ENCODE results near the gene NID2.

The NID2 gene, protein sequence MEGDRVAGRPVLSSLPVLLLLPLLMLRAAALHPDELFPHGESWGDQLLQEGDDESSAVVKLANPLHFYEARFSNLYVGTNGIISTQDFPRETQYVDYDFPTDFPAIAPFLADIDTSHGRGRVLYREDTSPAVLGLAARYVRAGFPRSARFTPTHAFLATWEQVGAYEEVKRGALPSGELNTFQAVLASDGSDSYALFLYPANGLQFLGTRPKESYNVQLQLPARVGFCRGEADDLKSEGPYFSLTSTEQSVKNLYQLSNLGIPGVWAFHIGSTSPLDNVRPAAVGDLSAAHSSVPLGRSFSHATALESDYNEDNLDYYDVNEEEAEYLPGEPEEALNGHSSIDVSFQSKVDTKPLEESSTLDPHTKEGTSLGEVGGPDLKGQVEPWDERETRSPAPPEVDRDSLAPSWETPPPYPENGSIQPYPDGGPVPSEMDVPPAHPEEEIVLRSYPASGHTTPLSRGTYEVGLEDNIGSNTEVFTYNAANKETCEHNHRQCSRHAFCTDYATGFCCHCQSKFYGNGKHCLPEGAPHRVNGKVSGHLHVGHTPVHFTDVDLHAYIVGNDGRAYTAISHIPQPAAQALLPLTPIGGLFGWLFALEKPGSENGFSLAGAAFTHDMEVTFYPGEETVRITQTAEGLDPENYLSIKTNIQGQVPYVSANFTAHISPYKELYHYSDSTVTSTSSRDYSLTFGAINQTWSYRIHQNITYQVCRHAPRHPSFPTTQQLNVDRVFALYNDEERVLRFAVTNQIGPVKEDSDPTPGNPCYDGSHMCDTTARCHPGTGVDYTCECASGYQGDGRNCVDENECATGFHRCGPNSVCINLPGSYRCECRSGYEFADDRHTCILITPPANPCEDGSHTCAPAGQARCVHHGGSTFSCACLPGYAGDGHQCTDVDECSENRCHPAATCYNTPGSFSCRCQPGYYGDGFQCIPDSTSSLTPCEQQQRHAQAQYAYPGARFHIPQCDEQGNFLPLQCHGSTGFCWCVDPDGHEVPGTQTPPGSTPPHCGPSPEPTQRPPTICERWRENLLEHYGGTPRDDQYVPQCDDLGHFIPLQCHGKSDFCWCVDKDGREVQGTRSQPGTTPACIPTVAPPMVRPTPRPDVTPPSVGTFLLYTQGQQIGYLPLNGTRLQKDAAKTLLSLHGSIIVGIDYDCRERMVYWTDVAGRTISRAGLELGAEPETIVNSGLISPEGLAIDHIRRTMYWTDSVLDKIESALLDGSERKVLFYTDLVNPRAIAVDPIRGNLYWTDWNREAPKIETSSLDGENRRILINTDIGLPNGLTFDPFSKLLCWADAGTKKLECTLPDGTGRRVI (N-terminal part only)

DNA sequence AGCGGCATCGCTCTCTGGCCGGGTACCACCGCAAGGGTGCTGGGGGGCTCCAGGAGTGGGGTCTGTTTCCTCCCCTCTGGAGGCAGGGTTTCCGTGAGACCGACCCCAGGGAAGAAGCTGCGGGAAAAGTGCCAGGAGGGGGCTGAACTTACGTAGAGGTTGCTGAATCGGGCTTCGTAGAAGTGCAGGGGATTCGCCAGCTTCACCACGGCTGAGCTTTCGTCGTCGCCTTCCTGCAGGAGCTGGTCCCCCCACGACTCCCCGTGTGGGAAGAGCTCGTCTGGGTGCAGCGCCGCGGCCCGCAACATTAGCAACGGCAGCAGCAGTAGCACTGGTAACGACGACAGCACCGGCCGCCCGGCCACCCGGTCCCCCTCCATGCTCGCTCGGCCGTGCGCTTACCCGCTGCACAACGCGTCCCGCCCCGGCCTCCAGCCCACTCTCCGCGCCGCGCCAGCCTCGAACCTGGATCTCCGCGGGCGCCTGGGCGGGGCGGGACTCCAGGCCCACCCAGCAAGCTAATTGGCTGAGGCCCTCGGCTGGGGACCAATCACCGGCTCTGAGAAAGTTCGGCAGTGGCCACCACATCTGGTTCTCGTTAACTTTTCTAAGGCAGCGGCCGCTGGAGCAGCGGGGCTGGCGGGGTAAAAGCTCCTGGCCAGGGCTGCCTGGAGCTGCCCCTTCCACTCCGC, at the start of gene NID2:
Gene NID2, minus strand, starts transcription at position 445 of the 692 bp plus-strand sequence. Its CDS starts 65 bp downstream, at position 380.
- no peak for DNase-seq

DNA sequence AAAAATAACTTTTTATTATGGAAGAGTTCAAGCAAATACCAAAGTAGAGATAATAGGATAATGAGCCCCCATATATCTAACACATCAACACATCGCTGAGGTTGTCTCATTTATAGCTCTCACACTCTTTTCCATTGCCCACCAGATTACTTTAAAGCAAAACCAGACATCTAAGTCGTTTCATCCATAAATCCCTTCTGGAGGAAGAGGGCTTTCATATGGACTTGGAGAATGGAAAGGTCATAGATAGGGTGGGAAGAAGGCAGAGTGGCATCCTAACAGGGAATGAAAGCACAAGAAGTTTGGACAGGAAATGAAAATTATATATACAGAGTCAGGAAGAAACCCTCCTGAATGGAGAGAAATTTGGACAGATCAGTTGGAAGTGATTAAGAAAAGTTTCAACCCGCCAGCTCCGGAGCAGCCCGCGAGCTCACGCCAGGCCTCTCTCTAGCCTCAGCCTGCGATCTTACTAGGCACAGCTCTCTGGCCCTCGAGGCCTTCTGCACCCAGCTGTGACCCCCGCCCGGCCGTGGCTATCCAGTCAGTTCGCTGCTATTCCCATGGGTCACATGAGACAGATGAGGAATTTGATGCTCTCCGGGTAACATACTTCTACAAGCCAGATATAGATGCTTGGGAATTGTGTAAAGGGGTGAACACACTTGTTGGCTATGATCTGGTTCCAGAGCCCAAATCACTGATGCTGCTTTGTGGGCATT, 48.4 kb upstream of the NID2 start:
- no peak for DNase-seq

DNA sequence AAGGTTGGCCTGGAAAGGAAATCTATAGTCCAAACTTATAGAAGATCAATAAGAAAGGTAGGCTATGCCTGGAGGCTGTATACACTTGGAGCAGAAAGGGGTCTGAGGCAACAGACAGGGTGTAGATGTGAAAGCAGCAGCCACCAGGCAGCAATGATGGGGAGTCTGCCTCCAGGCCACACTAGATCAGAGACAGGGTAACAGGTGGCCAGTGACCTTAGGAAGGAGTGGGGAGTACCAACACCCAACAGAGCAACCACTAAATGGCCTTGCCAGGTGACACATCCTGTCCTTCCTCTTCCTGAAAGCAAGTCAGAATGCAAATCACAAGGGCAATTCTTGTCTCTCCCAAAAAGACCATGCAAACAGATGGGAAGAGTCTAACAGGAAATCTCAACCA, 46.4 kb upstream of the NID2 start:
- DNase-seq: no peak

DNA sequence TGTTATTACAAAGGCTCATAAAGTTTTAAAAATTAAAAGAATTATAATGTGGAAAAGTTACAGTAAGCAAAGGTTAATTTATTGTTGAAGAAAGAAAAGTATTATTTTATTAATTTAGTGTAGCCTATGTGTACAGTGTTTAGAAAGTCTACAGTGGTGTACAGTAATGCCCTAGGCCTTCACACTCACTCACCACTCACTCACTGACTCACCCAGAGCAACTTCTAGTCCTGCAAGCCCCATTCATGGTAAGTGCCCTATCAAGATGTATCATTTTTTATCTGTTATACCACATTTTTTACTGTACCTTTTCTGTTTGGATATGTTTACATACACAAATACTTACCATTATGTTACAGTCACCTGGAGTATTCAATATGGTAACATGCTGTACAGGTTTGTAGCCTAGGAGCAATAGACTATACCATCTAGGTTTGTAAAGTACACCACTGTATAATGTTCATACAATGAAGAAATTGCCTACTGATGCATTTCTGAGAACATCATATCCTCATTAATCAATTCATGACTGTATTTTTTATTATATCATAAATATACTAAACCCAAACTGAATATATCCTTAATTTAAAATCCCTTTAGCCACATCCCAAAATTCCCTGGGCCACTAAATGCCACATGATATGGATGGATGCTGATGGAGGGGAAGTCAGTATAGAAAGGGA, 43.6 kb upstream of the NID2 start:
- DNase-seq: no peak

DNA sequence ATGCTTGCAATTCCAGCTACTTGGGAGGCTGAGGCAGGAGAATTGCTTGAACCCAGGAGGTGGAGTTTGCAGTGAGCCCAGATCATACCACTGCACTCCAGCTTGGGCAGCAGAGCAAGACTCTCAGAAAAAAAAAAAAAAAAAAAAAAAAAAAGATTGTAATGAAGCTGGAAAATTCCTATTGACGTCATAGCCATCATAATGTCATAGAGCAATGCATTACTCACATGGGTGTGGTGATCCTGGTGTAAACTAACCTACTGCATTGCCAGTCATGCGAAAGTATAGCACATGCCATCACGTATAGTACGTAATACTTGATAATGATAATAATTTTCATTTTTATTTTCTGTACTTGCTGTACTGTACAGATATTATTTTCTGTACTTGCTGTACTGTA, 42.7 kb upstream of the NID2 start:
- DNase-seq: peak; percentile 6

DNA sequence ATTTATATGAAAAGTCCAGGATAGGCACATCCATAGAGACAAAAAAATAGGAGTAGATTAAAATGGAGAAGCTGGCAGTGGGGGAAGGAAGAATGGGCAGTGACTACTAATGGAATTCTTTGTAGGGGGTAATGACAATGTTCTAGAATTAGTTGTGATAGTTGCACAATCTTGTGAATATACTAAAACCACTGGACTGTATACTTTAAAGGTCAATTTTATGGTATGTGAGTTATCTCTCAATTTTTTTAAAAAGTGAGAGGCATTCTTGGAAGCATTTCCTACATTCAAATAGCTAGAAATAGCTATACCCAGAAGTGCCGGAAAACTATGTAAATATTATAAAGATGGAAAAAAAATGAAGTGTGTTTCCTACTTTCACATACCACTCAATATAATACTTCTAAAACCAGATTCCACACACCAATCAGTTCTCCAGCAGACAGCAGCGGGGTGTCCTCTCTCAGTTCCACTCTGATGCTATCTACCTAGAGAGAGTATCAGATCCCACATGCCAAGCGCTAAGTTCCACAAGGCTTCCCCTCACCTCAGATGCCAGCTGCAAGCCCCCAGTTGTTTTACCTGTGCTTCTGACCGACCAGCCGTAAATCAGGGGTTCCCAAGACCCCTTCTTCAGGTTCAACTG, 41.7 kb upstream of the NID2 start:
- no peak for DNase-seq

DNA sequence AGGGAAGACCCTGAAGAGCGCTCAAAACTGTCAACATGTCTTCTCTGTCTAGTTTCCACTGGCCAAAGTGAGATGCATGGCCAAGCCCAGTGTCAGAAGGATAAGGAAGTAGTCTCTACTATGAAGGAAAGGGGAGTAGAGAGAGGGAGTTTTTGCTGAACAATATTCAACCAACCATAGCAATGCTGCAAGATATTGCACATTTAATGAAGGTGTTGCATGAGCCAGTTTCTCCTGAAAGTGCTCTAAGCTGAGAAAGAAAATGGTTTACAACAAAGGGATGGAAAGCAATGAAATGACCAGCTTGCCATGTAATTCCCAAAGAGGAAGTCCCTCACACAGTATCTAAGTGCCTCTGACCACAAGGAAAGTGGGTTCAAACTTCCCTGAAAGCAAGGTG, 40.0 kb upstream of the NID2 start:
- no peak for DNase-seq

DNA sequence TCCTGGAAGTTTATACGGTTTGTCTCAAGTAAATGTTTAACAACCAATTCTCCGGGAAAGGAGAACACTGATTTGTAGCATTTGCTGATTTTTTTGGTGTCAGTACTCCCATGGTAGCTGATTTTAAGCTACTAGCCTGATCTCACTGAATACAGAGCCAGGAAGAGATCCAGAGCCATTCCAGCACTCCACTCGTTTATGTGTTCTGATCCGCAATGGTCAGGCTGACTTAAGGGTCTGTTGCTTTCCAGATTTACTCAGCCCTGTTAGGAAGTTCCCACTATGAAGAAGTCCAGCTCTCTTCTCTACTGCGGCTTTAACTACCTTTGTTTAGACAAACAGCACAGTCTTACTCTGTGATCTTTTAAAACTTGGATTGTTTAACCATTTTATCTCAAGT, 38.0 kb upstream of the NID2 start:
- no peak for DNase-seq

DNA sequence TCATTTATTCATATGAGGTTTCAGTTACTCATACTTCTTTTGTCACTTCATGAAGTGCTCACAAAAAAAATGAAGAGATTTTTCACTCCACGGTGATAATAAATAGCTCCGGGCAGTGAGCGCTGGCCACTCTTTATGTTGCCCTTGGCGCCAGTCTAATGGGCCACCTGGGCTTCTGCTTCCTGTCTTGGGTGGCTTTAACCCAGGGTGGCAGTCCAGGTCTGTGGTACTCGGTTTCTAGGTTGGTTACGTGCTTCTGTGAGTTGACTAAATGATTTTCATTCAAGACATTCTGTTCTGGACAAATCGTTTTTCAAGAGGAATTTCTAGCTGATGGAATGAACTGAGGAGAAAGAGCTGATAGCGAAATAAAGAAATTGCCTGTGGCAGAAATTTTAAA, 34.6 kb upstream of the NID2 start:
- no peak for DNase-seq

DNA sequence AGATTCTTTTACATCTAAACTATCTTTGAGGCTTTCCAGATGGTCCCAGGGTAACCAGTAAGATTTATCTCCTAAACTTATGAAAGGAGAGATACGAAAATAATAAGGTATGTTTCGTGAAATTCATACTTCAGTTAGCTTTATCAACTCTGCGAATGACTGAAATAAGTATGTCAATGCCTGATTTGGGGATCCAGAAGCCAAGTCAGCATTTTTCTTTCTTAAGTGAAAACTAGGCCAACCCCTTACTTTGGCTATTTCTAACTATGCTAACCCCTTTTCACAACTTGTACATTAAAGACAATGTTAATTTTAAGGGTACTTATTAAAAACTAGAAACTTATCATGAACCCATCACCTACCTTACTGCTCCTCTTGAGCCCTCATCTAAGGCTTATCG, 26.9 kb upstream of the NID2 start:
- DNase-seq: no peak

DNA sequence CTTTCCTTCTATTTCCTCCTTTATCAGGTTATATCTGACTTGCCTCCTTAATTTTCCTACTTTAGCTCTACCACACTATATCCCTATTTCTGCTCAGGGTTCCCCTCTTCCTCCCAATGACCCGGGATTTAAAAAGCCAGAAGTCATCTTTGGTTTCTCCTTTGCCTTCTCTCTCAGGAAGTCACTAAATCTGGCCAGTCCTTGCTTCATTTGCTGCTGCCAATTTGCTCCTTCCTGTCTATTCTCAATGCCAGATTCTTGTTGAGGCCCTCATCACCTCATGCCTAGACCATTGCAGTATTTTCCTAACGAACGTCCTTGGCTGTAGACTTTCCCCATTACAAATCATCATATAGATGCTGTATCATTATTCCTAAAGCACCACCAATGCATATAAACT, 26.5 kb upstream of the NID2 start:
- DNase-seq: no peak

DNA sequence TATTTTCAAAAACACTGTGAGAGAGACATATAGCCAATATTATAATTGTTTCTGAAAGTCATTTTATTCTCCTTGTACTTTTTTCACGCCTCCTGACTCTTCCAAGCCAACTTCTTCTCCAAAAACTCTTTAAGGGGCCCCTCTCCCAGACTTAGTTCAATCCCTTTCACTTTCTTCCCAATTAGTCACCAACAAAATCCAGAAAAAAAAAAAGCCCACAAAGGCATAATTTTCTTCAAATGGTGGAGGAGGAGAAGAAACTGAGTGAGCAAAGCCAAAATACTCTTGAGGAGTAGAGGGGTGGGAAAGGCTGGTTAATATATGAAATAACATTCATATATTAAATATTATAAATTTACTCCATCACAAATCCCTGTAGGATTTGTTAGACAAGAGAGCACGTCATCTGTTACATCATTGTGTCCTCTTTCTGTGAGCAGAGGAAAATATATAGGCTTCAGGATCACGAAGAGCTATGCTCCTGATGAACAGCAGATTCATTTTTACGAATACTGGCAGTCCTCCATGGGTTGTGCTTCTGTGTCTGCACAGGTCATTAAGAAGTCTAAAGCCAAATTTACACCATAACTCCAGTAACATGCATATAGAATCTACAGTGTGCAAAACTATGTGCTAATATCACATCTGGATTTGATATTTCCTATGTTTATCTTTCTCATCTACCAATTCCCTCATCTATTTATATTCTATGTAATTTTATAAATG, 25.9 kb upstream of the NID2 start:
- DNase-seq: no peak

DNA sequence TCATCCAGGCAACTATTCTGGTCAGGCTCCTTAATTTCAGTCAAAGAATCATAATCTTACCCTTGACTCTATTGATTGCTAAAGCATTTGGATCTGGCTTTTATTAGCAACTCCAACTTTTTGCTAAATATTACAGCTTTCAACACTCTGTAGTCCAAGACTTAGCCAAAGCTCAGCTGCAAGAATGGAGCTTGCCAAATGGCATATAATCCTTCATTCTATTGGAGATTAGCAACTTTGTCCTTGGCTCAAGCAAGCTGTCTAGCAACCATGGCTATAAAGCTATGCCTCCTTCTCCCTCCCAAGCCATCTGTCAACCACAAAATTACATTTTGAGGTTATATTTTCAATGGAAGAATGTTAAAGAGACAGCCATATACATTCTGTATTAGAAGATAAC, 23.1 kb upstream of the NID2 start:
- DNase-seq: no peak

DNA sequence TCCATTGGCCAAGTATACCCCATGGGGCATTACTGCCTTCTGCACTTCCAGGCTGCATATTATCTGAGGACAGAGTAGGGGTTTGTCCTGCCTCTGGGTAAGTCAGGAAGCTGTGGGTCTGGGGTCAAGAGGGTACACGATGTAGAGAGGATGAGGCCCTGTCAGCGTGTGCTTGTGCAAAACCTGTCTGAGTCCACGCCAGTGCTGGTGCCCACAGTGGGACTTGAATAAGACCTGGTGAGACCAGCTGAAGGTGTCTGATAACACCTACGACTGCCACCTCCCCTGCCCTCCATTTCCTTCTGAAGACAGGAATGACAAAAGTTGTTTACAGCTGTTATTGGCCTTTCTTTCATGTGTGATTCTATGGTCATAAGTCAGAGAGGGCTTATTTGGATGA, 22.1 kb upstream of the NID2 start:
- DNase-seq: no peak

DNA sequence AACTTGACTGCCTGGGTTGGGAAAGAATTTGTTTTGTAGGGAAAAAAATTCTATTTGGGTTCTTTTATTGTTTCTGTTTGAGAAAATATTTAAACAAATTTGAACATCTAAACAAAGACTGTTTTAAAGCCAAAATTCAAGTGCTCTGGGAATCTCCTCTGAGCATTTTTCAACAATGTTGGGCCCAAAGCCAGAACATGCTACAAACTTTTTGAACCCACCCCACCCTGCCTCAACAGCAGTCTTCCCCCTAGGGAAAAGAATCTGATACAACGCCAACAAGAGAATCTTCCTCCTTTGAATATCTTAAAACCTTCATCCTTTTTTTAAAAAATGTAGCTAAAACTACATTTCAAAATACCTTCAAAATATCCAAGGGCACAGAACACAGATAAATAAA, 20.4 kb upstream of the NID2 start:
- no peak for DNase-seq

DNA sequence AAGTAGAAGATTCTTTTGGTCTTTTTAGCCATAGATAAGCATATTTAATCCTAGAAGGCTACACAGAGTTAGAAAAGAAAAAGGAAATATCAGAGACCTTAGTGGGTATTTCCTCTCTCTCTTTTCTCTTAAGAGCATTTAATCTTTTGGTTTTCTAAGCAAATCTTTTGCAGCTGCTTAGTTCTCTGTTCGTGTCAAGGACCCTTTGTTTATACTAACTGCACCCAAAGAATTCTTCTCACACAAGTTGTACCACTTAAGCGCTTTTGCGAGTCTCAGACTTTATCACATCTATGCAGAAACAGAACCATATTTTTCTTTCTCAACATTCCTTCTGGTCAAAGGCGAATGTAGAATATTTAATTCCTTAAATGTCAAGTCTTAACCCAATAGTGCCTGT, 17.9 kb upstream of the NID2 start:
- DNase-seq: no peak

DNA sequence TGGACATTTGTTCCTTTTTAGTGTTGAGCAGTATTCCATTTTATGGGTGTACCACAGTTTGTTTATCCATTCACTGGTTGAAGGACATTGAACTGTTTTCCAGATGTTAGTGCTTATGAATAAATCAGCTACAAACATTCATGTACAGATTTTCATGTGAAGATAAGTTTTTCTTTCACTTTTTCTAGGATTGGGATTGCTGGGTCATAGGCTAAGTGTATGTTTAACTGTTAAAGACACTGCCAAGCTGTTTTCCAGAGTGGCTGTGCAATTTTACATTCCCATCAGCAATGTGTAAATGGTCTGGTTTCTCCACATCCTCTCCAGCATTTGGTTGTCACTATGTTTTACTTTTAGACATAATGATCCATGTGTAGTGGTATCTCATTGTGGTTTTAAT, 14.0 kb upstream of the NID2 start:
- no peak for DNase-seq

DNA sequence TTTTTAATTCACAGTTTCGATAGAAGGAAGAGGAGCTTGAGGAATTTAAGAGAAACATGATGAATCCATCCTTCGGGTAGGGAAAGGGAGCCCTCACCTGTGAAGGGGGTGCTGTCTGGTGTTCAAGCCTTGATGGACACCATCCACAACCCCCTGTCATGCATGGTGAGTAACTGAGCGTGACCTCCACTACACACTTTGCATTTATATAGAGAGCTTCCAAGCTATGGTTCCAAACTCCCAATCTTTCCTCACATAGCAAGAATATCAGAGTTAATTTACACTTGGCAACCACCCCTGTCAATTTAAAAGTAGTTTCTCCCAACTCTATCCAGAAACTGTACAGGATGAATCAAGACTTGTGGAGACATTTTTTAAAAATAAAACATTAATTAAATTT, 13.1 kb upstream of the NID2 start:
- no peak for DNase-seq

DNA sequence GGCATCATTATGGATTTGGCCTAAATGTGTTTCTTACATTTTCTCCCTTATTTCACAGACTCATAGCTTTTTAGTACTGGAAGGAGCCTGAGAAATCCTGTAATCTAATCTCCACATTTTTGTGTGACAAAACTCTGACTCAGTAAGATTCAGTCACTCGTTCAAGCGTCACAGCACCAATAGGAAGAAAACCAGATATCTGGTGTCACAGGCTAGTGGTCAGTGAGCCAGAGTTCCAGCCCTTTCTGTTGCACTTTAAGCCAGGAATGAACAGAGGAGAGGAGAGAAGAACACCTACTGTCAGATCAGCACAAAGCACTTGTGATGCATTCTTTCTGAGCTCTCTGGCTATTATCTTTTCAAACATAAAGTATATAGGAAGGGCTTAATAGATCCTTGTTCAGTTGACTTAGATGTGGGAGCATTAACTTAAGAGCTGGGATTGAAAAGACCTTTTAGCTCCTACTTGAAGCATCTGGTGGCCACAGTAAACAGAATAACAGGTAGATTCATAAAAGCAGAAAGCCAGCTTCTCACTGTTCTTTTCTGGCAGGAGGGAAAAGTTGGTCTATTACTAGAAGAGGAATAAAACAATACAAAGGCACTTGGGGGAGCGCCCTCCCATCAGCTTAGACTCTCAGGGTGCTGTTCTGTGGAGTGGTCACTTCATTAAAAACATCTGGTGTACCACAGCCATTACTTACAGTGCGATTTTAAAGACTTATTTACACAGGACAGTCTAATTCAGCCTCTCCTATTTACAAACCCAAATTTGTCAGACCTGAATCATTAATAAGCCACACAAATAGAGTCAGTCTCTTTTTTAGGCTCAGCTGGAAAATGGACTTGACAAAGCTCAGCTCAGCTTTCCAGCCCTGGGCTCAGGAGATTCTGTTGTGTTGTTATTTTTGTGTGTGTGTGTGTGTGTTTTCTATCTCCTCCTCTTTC, 12.2 kb upstream of the NID2 start:
- DNase-seq: no peak

All from inflammatory macrophage treated with lipopolysaccharide for 4 hours (primary cell).